Upper lobe of left lung (tissue), 4 donors: ENCODE data around the gene OR2D2.

ENCODE experiments used
- POLR2AphosphoS5 ChIP-seq, 2 donors: sonication (generic); formaldehyde crosslinking; IDR thresholded peaks; one replicate each; pipeline ENCODE4 v1.5.1; 2017; ENCODE audit warnings: antibody characterized with exemption in 2 of 2
- TF ChIP-seq, protein P1 (sequence below), 6 experiments: fragments of 450-650 bp in 4 of 6; fragments of 200-600 bp in 2 of 6; sonication (generic) in 2 of 6; IDR thresholded peaks; one replicate each; pipeline ENCODE4 v1.5.1; 2016 to 2019; ENCODE audit warnings: antibody characterized with exemption in 6 of 6

DNA sequence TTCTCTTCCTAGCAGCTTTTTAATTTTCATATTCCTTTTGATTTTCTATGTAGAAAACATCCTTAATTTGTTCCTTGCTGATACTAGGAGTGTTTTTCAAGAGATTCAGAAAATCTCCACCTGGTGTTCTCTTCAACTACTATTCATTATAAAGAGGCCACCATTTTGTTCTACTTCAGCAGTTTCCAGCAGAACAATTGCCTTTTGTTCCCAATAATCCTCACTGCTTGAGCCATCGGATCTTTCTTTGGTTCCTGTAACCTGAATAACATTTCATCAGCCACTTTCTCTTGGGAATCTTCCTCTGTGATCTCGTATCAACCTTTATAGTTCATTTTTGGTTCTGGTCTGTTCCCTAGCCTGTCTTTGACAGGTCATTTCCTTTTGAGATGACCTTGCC lies 48.6 kb downstream of the OR2D2 start:
- TF ChIP-seq, protein P1, sequence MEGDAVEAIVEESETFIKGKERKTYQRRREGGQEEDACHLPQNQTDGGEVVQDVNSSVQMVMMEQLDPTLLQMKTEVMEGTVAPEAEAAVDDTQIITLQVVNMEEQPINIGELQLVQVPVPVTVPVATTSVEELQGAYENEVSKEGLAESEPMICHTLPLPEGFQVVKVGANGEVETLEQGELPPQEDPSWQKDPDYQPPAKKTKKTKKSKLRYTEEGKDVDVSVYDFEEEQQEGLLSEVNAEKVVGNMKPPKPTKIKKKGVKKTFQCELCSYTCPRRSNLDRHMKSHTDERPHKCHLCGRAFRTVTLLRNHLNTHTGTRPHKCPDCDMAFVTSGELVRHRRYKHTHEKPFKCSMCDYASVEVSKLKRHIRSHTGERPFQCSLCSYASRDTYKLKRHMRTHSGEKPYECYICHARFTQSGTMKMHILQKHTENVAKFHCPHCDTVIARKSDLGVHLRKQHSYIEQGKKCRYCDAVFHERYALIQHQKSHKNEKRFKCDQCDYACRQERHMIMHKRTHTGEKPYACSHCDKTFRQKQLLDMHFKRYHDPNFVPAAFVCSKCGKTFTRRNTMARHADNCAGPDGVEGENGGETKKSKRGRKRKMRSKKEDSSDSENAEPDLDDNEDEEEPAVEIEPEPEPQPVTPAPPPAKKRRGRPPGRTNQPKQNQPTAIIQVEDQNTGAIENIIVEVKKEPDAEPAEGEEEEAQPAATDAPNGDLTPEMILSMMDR (IDR thresholded peaks at IDR 0.05): no peak
- no peak for TF ChIP-seq POLR2AphosphoS5 (IDR thresholded peaks at IDR 0.05)
